ENCODE results near the gene GSK3B. TPM values are rescaled to one million over a fixed set of nuclear protein-coding genes. Genes with fewer than 3 reads are reported as not detected.

Gene GSK3B
- polyA plus RNA-seq, 6 donors from 2014 or later = 11.3 to 26.1 (median 14.9) TPM

- Mint-ChIP-seq H3K27ac (no peak overlapping the region), H3K4me1 (peaks cover 0 to 4% (median 0%) of the 10 kb centered on the region in 3 donors), H3K4me3 (no peak overlapping the region), H3K27me3 (peaks cover 0 to 14% (median 9%) of the 10 kb centered on the region in 3 donors), H3K9me3 (no peaks in the 10 kb centered on the region), H3K36me3 (no peaks in the 10 kb centered on the region)
- no peak for ATAC-seq (ENCODE audit: low read depth in 2 of 2)
- DNase-seq = no peak
Measured at GRCh38 chr3:119818937-119819336, 275.3 kb downstream of the GSK3B start.

DNA sequence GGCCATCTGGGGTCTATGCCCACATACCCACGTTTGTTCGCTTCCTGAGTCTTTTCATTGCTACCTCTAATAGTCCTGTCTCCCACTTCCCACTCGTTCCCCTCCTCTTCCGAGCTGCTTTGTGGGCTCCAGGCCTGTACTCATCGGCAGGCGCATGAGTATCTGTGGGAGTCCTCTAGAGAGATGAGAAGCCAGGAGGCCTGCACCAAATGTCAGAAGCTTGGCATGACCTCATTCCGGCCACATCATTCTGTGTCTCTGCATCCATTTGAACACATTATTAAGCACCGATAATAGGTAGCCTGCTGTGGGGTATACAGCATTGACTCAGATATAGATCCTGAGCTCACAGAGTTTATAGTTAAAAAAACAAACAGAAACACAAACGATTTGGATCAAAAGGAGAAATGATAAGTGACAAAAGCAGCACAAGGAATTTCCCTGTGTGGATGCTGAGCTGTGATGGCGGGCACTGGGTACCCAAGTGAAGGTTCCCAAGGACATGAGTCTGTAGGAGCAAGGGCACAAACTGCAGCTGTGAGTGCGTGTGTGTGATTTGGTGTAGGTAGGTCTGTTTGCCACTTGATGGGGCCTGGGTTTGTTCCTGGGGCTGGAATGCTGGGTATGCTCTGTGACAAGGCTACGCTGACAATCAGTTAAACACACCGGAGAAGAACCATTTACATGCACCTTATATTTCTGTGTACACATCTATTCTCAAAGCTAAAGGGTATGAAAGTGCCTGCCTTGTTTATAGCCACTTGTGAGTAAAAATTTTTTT is 276.5 kb downstream of the GSK3B start:
- Mint-ChIP-seq H3K9me3 (no peaks in the 10 kb centered on the region), H3K27me3 (peaks cover 0 to 14% (median 9%) of the 10 kb centered on the region in 3 donors), H3K36me3 (no peaks in the 10 kb centered on the region), H3K4me3 (no peak overlapping the region), H3K27ac (no peak overlapping the region), H3K4me1 (peaks cover 0 to 4% (median 0%) of the 10 kb centered on the region in 3 donors)
- DNase-seq (no peak), ATAC-seq (ENCODE audit: low read depth in 2 of 2) (no peak)

DNA sequence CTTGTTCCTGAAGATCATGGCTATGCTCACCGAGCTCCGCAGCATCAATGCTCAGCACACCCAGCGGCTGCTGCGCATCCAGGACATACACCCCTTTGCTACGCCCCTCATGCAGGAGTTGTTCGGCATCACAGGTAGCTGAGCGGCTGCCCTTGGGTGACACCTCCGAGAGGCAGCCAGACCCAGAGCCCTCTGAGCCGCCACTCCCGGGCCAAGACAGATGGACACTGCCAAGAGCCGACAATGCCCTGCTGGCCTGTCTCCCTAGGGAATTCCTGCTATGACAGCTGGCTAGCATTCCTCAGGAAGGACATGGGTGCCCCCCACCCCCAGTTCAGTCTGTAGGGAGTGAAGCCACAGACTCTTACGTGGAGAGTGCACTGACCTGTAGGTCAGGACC is 277.2 kb downstream of the GSK3B start:
- no peak overlapping the region for H3K27ac Mint-ChIP-seq
- no peak for ATAC-seq (ENCODE audit: low read depth in 2 of 2)
- H3K27me3 Mint-ChIP-seq = peaks cover 0 to 14% (median 9%) of the 10 kb centered on the region in 3 donors
- DNase-seq = no peak
- H3K4me1 Mint-ChIP-seq = peaks cover 0 to 4% (median 0%) of the 10 kb centered on the region in 3 donors
- H3K4me3 Mint-ChIP-seq = no peak overlapping the region
- H3K9me3 Mint-ChIP-seq = no peaks in the 10 kb centered on the region
- H3K36me3 Mint-ChIP-seq = no peaks in the 10 kb centered on the region

DNA sequence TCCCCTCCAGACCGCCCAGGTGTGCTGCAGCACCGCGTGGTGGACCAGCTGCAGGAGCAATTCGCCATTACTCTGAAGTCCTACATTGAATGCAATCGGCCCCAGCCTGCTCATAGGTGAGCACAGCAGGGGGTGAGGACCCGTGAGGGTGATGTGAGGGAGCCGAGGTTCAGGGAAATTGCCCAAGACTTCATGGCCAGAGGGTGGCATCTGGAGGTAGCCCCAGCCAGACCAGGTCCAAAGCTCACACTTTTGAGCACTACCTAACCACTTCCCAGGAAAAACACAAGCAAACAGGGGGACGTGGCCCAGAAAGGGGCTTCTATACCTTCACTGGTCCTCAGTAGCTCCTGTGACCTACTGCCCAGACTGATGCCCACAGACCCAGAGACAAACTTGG is 278.5 kb downstream of the GSK3B start:
- DNase-seq (no peak), ATAC-seq (ENCODE audit: low read depth in 2 of 2) (no peak)
- Mint-ChIP-seq H3K9me3 (no peaks in the 10 kb centered on the region), H3K4me1 (peaks cover 0 to 3% (median 1%) of the 10 kb centered on the region in 3 donors), H3K36me3 (no peaks in the 10 kb centered on the region), H3K4me3 (no peak overlapping the region), H3K27ac (no peak overlapping the region), H3K27me3 (peaks cover 0 to 14% (median 9%) of the 10 kb centered on the region in 3 donors)

- Mint-ChIP-seq H3K4me3 (peak overlapping the region in 3 of 8 donors; percentile 13 to 35 (median 32)), H3K4me1 (peaks cover 10 to 13% (median 13%) of the 10 kb centered on the region in 3 donors)
Measured at GRCh38 chr3:119812491-119813058, 281.7 kb downstream of the GSK3B start.

GRCh38 chr3:119810018-119810435 is 284.2 kb downstream of the GSK3B start:
- no peaks in the 10 kb centered on the region for H3K9me3 Mint-ChIP-seq
- H3K4me3 Mint-ChIP-seq = peak overlapping the region; percentile 79 to 96 (median 91)
- peak; percentile 36 for DNase-seq
- peak; percentile 83 to 89 for ATAC-seq (ENCODE audit: low read depth in 2 of 2)
- peaks cover 10 to 13% (median 13%) of the 10 kb centered on the region in 3 donors for H3K4me1 Mint-ChIP-seq
- H3K36me3 Mint-ChIP-seq = no peaks in the 10 kb centered on the region
- H3K27me3 Mint-ChIP-seq = peaks cover 0 to 9% (median 8%) of the 10 kb centered on the region in 3 donors
- peak overlapping the region in 3 of 6 donors; percentile 13 to 57 (median 32) for H3K27ac Mint-ChIP-seq

More at GRCh38 chr3:119812491-119813058, 281.7 kb downstream of the GSK3B start:
- Mint-ChIP-seq H3K27ac (peak overlapping the region in 1 of 6 donors; percentile 62), H3K27me3 (peaks cover 0 to 14% (median 9%) of the 10 kb centered on the region in 3 donors), H3K36me3 (no peaks in the 10 kb centered on the region), H3K9me3 (no peaks in the 10 kb centered on the region)
- DNase-seq (no peak), ATAC-seq (ENCODE audit: low read depth in 2 of 2) (no peak)

DNA sequence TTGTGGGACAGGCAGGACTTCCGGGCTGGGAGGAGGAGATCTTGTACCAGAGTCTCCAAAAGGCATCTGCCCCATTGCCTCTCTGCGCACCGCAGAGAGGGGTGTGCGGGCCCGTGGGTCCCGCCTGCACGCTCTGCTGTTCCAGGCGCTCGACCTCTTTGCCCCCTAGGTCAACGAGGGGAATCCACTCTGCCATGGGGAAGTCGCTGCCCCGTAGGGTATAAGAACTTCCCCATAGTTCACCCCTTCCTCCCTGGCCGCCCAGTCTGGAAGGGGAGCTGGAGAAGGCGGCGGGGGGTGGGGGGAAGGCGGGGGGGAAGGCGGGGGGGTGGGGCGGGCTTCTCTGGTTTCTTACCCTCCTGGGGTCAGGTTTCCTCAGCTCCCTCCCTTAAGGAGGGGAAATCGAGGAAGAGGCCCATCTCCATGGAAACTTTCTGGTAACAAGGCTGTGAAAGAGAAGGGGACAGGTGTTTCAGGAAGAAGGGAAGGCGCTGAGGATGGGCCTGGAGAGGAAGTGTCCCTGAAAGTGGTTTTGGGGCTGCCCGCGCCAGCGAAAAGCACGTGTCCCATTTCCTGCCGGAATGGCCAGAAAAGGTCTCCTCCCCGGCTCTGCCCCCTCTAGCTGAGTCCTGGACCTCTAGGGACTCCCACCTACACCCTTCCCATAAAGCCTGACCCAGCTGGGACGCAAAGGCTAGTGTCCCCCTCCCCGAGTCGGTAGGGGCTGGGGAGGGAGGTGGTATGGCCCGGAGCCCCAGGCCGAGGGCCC is 284.8 kb downstream of the GSK3B start:
- Mint-ChIP-seq H3K27ac (peak overlapping the region in 2 of 6 donors; percentile 13 to 32), H3K4me3 (peak overlapping the region; percentile 79 to 96 (median 91)), H3K9me3 (peaks cover 0 to 5% (median 0%) of the 10 kb centered on the region in 7 donors), H3K27me3 (peaks cover 0 to 9% (median 4%) of the 10 kb centered on the region in 3 donors), H3K36me3 (no peaks in the 10 kb centered on the region), H3K4me1 (peaks cover 10 to 13% (median 13%) of the 10 kb centered on the region in 3 donors)
- no peak for DNase-seq
- ATAC-seq (ENCODE audit: low read depth in 2 of 2) = no peak

DNA sequence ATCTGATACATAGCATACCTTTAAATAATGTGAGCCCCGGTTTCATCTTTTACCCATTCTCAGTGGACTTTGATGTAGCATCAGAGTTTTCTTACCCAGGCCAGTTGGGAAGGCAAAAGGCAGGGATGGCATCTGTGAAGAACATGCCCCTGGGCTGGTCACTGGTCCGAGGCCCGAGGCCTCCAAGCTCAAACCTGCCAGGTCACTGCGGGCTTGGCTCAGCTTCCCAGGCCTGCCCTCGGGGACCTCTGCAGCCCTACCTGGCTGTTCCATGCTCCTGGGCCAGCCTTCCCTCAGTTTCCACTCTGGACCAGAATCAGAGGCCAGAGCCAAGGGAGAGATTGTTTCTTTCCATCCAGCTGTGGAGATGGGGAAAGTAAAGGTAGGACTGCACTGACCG is 285.4 kb downstream of the GSK3B start:
- DNase-seq (no peak), ATAC-seq (ENCODE audit: low read depth in 2 of 2) (no peak)
- Mint-ChIP-seq H3K9me3 (peaks cover 0 to 5% (median 0%) of the 10 kb centered on the region in 7 donors), H3K4me1 (peaks cover 10 to 13% (median 13%) of the 10 kb centered on the region in 3 donors), H3K27me3 (peaks cover 0 to 5% (median 0%) of the 10 kb centered on the region in 3 donors), H3K4me3 (peak overlapping the region; percentile 47 to 96 (median 67)), H3K27ac (peak overlapping the region in 1 of 6 donors; percentile 24), H3K36me3 (no peaks in the 10 kb centered on the region)

DNA sequence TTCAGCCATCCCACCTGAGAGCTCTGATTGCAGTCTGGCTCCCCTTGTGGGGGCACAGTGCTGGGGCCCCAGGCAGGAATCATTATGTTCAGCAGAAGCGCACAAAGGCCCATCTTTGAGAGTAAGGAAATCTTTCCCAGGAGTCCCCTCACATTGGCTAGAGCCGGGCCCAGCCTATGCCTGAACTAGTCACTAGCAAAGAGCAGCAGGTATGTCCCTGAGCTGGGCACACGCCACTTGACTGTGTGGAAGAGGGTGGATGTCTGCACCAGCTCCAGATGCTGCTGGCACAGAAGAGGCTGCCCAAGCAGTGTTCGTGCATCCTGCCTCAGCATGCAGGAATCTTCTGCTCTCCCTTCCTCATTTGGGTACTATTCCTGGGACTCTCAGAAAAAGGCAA is 286.0 kb downstream of the GSK3B start:
- peaks cover 0 to 5% (median 0%) of the 10 kb centered on the region in 7 donors for H3K9me3 Mint-ChIP-seq
- peak overlapping the region in 6 of 8 donors; percentile 13 to 79 (median 55) for H3K4me3 Mint-ChIP-seq
- H3K27me3 Mint-ChIP-seq = peaks cover 0 to 5% (median 0%) of the 10 kb centered on the region in 3 donors
- peaks cover 10 to 13% (median 13%) of the 10 kb centered on the region in 3 donors for H3K4me1 Mint-ChIP-seq
- no peak for DNase-seq
- H3K36me3 Mint-ChIP-seq = no peaks in the 10 kb centered on the region
- peak overlapping the region in 2 of 6 donors; percentile 14 to 24 for H3K27ac Mint-ChIP-seq
- ATAC-seq (ENCODE audit: low read depth in 2 of 2) = no peak

- no peak for DNase-seq
- Mint-ChIP-seq H3K9me3 (peaks cover 0 to 5% (median 0%) of the 10 kb centered on the region in 7 donors), H3K4me3 (no peak overlapping the region), H3K4me1 (no peaks in the 10 kb centered on the region), H3K36me3 (no peaks in the 10 kb centered on the region), H3K27me3 (peaks cover 12 to 28% (median 24%) of the 10 kb centered on the region in 3 donors), H3K27ac (no peak overlapping the region)
- no peak for ATAC-seq (ENCODE audit: low read depth in 2 of 2)
Measured at GRCh38 chr3:119800844-119801243, 293.4 kb downstream of the GSK3B start.

DNA sequence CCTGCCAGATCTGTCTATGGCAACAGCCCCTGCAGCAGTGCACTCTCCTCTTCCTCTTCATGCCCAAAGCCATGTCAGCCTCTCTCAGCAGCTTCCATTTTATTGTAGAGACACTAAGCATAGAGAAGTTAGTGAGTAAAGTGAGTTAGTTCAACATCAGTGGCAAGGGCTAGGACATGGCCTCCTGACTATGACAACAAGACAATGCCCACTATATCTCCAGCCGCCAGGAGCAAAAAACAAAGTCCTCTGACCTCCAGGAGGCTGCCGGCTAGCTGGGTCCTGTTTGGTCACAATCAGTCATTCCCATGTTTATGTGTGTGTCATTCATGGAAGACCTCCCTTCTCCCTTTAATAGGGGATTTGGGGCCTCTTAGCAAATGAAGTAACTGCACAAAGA is 297.5 kb downstream of the GSK3B start:
- Mint-ChIP-seq H3K27me3 (peaks cover 21 to 29% (median 25%) of the 10 kb centered on the region in 3 donors), H3K4me1 (no peaks in the 10 kb centered on the region), H3K9me3 (no peaks in the 10 kb centered on the region), H3K36me3 (no peaks in the 10 kb centered on the region), H3K27ac (no peak overlapping the region), H3K4me3 (no peak overlapping the region)
- ATAC-seq (ENCODE audit: low read depth in 2 of 2) = no peak
- DNase-seq = no peak

- ATAC-seq (ENCODE audit: low read depth in 2 of 2) = no peak
- H3K27me3 Mint-ChIP-seq = peaks cover 21 to 25% (median 22%) of the 10 kb centered on the region in 3 donors
- no peak overlapping the region for H3K27ac Mint-ChIP-seq
- no peaks in the 10 kb centered on the region for H3K4me1 Mint-ChIP-seq
- H3K9me3 Mint-ChIP-seq = no peaks in the 10 kb centered on the region
- DNase-seq = no peak
- no peaks in the 10 kb centered on the region for H3K36me3 Mint-ChIP-seq
- no peak overlapping the region for H3K4me3 Mint-ChIP-seq
Measured at GRCh38 chr3:119796368-119796767, 297.9 kb downstream of the GSK3B start.

DNA sequence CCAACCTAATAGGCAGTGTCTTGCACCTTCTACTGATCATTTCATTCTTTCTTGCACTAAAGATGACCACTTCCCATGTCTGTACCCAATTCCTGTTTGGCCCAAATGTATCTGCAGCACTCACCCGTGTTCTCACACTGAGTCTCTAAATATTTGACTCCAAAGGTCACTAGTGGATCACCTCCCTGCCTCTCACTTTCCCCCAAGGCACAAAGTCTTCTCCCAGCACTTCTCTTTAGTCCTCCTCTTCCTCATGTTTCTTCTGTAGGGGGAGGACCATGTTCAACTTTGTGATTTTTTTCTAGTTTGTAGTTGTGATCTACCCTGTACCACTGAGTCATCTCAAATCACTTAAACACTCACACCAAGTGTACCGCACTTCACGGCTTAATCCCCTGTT is 298.4 kb downstream of the GSK3B start:
- peaks cover 21 to 24% (median 22%) of the 10 kb centered on the region in 3 donors for H3K27me3 Mint-ChIP-seq
- H3K4me3 Mint-ChIP-seq = no peak overlapping the region
- no peaks in the 10 kb centered on the region for H3K9me3 Mint-ChIP-seq
- DNase-seq = no peak
- H3K27ac Mint-ChIP-seq = peak overlapping the region in 1 of 6 donors; percentile 50
- ATAC-seq (ENCODE audit: low read depth in 2 of 2) = no peak
- H3K36me3 Mint-ChIP-seq = no peaks in the 10 kb centered on the region
- no peaks in the 10 kb centered on the region for H3K4me1 Mint-ChIP-seq

Measured in naive B cell (primary cell).